Measurements from ENCODE around the gene IGF2BP3.
"Not testable (repeated sequence)": the region's sequence is repeated elsewhere in the genome, so short reads cannot be mapped to it uniquely, and the experiment has no call there.

Gene IGF2BP3

GRCh38 chr7:23419160-23419559 is 51.1 kb downstream of the IGF2BP3 start:
- DNase-seq: no peak

- DNase-seq: no peak
Observed at GRCh38 chr7:23418046-23418445, 52.2 kb downstream of the IGF2BP3 start.

GRCh38 chr7:23415198-23415597 is 55.1 kb downstream of the IGF2BP3 start:
- no peak for DNase-seq

GRCh38 chr7:23410446-23411183 is 59.7 kb downstream of the IGF2BP3 start:
- DNase-seq: no peak

- not testable (repeated sequence) for DNase-seq
Observed at GRCh38 chr7:23406564-23406963, 63.7 kb downstream of the IGF2BP3 start.

GRCh38 chr7:23405240-23405618 is 65.1 kb downstream of the IGF2BP3 start:
- DNase-seq: no peak

GRCh38 chr7:23404546-23405239 is 65.6 kb downstream of the IGF2BP3 start:
- DNase-seq: no peak

GRCh38 chr7:23403970-23404369 is 66.3 kb downstream of the IGF2BP3 start:
- DNase-seq: no peak

GRCh38 chr7:23398090-23398489 is 72.2 kb downstream of the IGF2BP3 start:
- DNase-seq: not testable (repeated sequence)

- DNase-seq: no peak
Observed at GRCh38 chr7:23397241-23397640, 73.0 kb downstream of the IGF2BP3 start.

- DNase-seq: no peak
Observed at GRCh38 chr7:23396222-23397015, 73.9 kb downstream of the IGF2BP3 start.

GRCh38 chr7:23394488-23395171 is 75.7 kb downstream of the IGF2BP3 start:
- peak; percentile 61 for DNase-seq

- DNase-seq: no peak
Observed at GRCh38 chr7:23393636-23394035, 76.7 kb downstream of the IGF2BP3 start.

GRCh38 chr7:23389701-23390100 is 80.6 kb downstream of the IGF2BP3 start:
- DNase-seq: no peak

GRCh38 chr7:23387583-23387982 is 82.7 kb downstream of the IGF2BP3 start:
- no peak for DNase-seq

- no peak for DNase-seq
Observed at GRCh38 chr7:23385140-23385539, 85.2 kb downstream of the IGF2BP3 start.

GRCh38 chr7:23383225-23383624 is 87.1 kb downstream of the IGF2BP3 start:
- DNase-seq: no peak

- no peak for DNase-seq
Observed at GRCh38 chr7:23380961-23381360, 89.3 kb downstream of the IGF2BP3 start.

GRCh38 chr7:23380556-23380955 is 89.7 kb downstream of the IGF2BP3 start:
- no peak for DNase-seq

- no peak for DNase-seq
Observed at GRCh38 chr7:23378996-23379395, 91.3 kb downstream of the IGF2BP3 start.

GRCh38 chr7:23377134-23377533 is 93.2 kb downstream of the IGF2BP3 start:
- DNase-seq: no peak

GRCh38 chr7:23373151-23374004 is 96.9 kb downstream of the IGF2BP3 start:
- no peak for DNase-seq

Measured in NCI-H1694 (cell line).